OCI-LY7 (cell line): ENCODE data around the gene SURF1. TPM values are rescaled to one million over a fixed set of nuclear protein-coding genes. Genes with fewer than 3 reads are reported as not detected.

ENCODE experiments used
- BruUV-seq: library from RNA; stranded (reverse); fragments of 400-500 nt; replicated peaks from 2 replicates; lab custom pipeline; 2021; lab: Mats Ljungman, UMichigan
- CTCF ChIA-PET: fragments of 300-600 bp; sonication (Branson Sonifier 250); formaldehyde crosslinking; loops from one replicate; lab custom pipeline; 2022; ENCODE audit warnings: antibody characterized with exemption; ENCODE audit not compliant: unreplicated experiment; lab: Charles Lee
- POLR2A ChIA-PET: fragments of 300-600 bp; sonication (Branson Sonifier 250); formaldehyde crosslinking; loops from one replicate; lab custom pipeline; 2022; ENCODE audit warnings: antibody characterized with exemption; lab: Charles Lee
- DNase-seq: peaks from one replicate; pipeline ENCODE4 v3.0.0-alpha.2; 2015; ENCODE audit warnings: low spot score
- H2AFZ ChIP-seq: fragments of 200-600 bp; sonication (generic), shearing (Covaris generic); 2 replicates; pipeline ENCODE4 v1.6.1; 2014; ENCODE audit warnings: mild to moderate bottlenecking, antibody characterized with exemption, low read length, moderate library complexity
- H3K27ac ChIP-seq: fragments of 200-600 bp; sonication (generic); 2 replicates; pipeline ENCODE4 v1.5.1; 2014; ENCODE audit warnings: mixed run types, low read depth, mild to moderate bottlenecking, moderate library complexity, low read length, inconsistent platforms; ENCODE audit not compliant: poor library complexity, severe bottlenecking
- H3K36me3 ChIP-seq: fragments of 200-600 bp; sonication (generic); 2 replicates; pipeline ENCODE4 v1.6.1; 2014; ENCODE audit warnings: mild to moderate bottlenecking, antibody characterized with exemption, low read length, moderate library complexity, mixed read lengths; ENCODE audit not compliant: insufficient read depth
- H3K4me1 ChIP-seq: fragments of 200-600 bp; sonication (generic); 2 replicates; pipeline ENCODE4 v1.5.1; 2014; ENCODE audit warnings: mild to moderate bottlenecking, low read length; ENCODE audit not compliant: insufficient read depth, poor library complexity, severe bottlenecking
- H3K4me2 ChIP-seq: fragments of 200-600 bp; sonication (generic); 2 replicates; pipeline ENCODE4 v1.6.1; 2014; ENCODE audit warnings: mild to moderate bottlenecking, low read length
- H3K4me3 ChIP-seq: fragments of 200-600 bp; sonication (generic); 2 replicates; pipeline ENCODE4 v1.5.1; 2014; ENCODE audit warnings: mild to moderate bottlenecking, low read depth, low read length; ENCODE audit not compliant: poor library complexity, severe bottlenecking
- H3K79me2 ChIP-seq: fragments of 200-600 bp; sonication (generic); 2 replicates; pipeline ENCODE4 v1.6.1; 2016; ENCODE audit warnings: low read depth, mild to moderate bottlenecking, low read length, moderate library complexity, mixed read lengths; ENCODE audit not compliant: insufficient read depth
- H3K9me2 ChIP-seq: fragments of 200-600 bp; sonication (generic); 2 replicates; pipeline ENCODE4 v1.6.1; 2016; ENCODE audit warnings: mild to moderate bottlenecking, low read length, mixed read lengths; ENCODE audit not compliant: insufficient read depth
- H3K9me3 ChIP-seq: fragments of 200-600 bp; sonication (generic); 2 replicates; pipeline ENCODE4 v1.6.1; 2014; ENCODE audit warnings: mild to moderate bottlenecking, mixed run types, low read length, mixed read lengths
- H4K20me1 ChIP-seq: fragments of 200-600 bp; sonication (generic); 2 replicates; pipeline ENCODE4 v1.6.1; 2014; ENCODE audit warnings: mild to moderate bottlenecking, antibody characterized with exemption, low read length, moderate library complexity, mixed read lengths; ENCODE audit not compliant: insufficient read depth
- CTCF ChIP-seq: fragments of 200-600 bp; sonication (generic); conservative IDR thresholded peaks from 2 replicates; pipeline ENCODE4 v1.5.1; 2014; ENCODE audit warnings: mild to moderate bottlenecking, antibody characterized with exemption, low read length, moderate library complexity, mixed read lengths
- EZH2phosphoT487 ChIP-seq: fragments of 200-600 bp; sonication (generic); IDR thresholded peaks from 2 replicates; pipeline ENCODE4 v1.6.1; 2018; ENCODE audit warnings: low read depth, borderline replicate concordance, mild to moderate bottlenecking, mixed run types, antibody characterized with exemption, low read length, moderate library complexity, mixed read lengths
- intact Hi-C: fragments of 100-400 bp; cut with micrococcal nuclease; formaldehyde crosslinking; loops from one replicate; pipeline ENCODE4 v1.10.0; 2022; ENCODE audit not compliant: unreplicated experiment
- total RNA-seq, 2 experiments: library from RNA; depleted of rRNA in 1 of 2; stranded (reverse); fragments of >200 nt in 1 of 2; shearing (Covaris generic) in 1 of 2; gene quantifications; 2 replicates each; pipeline ENCODE4 v1.2.3, GENCODE V29; 2014 to 2022

The SURF1 gene
- total RNA-seq, 2 experiments from 2014 or later, result 22.9 to 38.9 TPM

GRCh38 chr9:133369422-133369821, 13.1 kb upstream of the SURF1 start:
- ChIA-PET POLR2A (no interaction called here), CTCF (no interaction called here)
- DNase-seq, result no peak
- no peak overlapping the region for H2AFZ ChIP-seq
- peaks cover 62% of the 10 kb centered on the region for H3K79me2 ChIP-seq
- peaks cover 86% of the 10 kb centered on the region for H3K36me3 ChIP-seq
- no peak overlapping the region for H3K27ac ChIP-seq
- peaks cover 26% of the 10 kb centered on the region for H3K4me1 ChIP-seq
- H4K20me1 ChIP-seq, result peaks cover 16% of the 10 kb centered on the region; the same call in 1 of the 2 replicates
- no peak overlapping the region for H3K4me2 ChIP-seq
- no TSS peak for BruUV-seq
- intact Hi-C loops, result no loop called here
- H3K9me3 ChIP-seq, result no peaks in the 10 kb centered on the region
- no peaks in the 10 kb centered on the region for H3K9me2 ChIP-seq
- TF ChIP-seq CTCF, result no peak
- H3K4me3 ChIP-seq, result no peak overlapping the region

GRCh38 chr9:133368249-133368881, 12.1 kb upstream of the SURF1 start:
- peaks cover 26% of the 10 kb centered on the region for H3K4me1 ChIP-seq
- no peak overlapping the region for H3K4me3 ChIP-seq
- peaks cover 92% of the 10 kb centered on the region for H3K36me3 ChIP-seq
- DNase-seq, result no peak
- H3K4me2 ChIP-seq, result no peak overlapping the region
- no peak overlapping the region for H2AFZ ChIP-seq
- peaks cover 51% of the 10 kb centered on the region for H3K79me2 ChIP-seq
- no peaks in the 10 kb centered on the region for H3K9me3 ChIP-seq
- no peaks in the 10 kb centered on the region for H3K9me2 ChIP-seq
- intact Hi-C loops, result no loop called here
- BruUV-seq, result no TSS peak
- ChIA-PET POLR2A (no interaction called here), CTCF (no interaction called here)
- no peak for TF ChIP-seq CTCF
- no peak for TF ChIP-seq EZH2phosphoT487
- H4K20me1 ChIP-seq, result peaks cover 16% of the 10 kb centered on the region; the same call in 1 of the 2 replicates
- no peak overlapping the region for H3K27ac ChIP-seq

GRCh38 chr9:133367778-133368177, 11.5 kb upstream of the SURF1 start:
- no TSS peak for BruUV-seq
- H3K36me3 ChIP-seq, result peaks cover 92% of the 10 kb centered on the region
- H4K20me1 ChIP-seq, result peaks cover 16% of the 10 kb centered on the region; the same call in 1 of the 2 replicates
- H3K9me2 ChIP-seq, result no peaks in the 10 kb centered on the region
- H3K27ac ChIP-seq, result no peak overlapping the region
- no peak for DNase-seq
- H3K4me3 ChIP-seq, result no peak overlapping the region
- no peaks in the 10 kb centered on the region for H3K9me3 ChIP-seq
- TF ChIP-seq EZH2phosphoT487 (no peak), CTCF (no peak)
- ChIA-PET POLR2A (no interaction called here), CTCF (no interaction called here)
- H3K4me2 ChIP-seq, result no peak overlapping the region
- intact Hi-C loops, result no loop called here
- peaks cover 45% of the 10 kb centered on the region for H3K79me2 ChIP-seq
- H3K4me1 ChIP-seq, result peaks cover 26% of the 10 kb centered on the region
- H2AFZ ChIP-seq, result no peak overlapping the region
